ENCODE results near the gene GJC1. TPM values are rescaled to one million over a fixed set of nuclear protein-coding genes. Genes with fewer than 3 reads are reported as not detected.
"Not testable (repeated sequence)": the region's sequence is repeated elsewhere in the genome, so short reads cannot be mapped to it uniquely, and the experiment has no call there.

GJC1 gene
- polyA plus RNA-seq, 1 experiment = 20.6 TPM

DNA sequence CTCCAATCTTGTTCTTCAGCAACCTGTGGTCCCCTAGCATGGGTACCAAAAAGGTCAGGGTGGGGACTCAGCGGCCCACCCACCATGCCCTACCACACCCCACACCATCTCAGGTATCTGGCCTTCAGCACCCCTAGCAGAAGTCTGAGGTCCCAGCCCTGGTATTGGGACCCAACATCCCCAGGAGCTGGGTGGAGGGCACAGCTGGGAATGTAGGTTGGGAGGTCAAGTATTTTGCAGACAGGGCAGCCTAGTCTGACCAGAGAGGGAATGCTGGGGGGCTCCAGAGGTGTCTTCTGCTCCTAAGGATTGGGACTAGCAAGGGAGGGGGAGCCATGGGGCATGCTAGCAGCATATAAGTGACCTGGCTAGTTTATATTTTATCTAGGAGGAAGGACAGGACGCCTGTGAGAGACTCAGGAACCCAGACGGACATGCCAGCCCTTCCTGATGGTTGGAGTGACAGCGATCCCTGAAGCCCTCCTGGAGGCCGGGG, 72.1 kb downstream of the GJC1 start:
- CTCF ChIA-PET = no interaction called here

DNA sequence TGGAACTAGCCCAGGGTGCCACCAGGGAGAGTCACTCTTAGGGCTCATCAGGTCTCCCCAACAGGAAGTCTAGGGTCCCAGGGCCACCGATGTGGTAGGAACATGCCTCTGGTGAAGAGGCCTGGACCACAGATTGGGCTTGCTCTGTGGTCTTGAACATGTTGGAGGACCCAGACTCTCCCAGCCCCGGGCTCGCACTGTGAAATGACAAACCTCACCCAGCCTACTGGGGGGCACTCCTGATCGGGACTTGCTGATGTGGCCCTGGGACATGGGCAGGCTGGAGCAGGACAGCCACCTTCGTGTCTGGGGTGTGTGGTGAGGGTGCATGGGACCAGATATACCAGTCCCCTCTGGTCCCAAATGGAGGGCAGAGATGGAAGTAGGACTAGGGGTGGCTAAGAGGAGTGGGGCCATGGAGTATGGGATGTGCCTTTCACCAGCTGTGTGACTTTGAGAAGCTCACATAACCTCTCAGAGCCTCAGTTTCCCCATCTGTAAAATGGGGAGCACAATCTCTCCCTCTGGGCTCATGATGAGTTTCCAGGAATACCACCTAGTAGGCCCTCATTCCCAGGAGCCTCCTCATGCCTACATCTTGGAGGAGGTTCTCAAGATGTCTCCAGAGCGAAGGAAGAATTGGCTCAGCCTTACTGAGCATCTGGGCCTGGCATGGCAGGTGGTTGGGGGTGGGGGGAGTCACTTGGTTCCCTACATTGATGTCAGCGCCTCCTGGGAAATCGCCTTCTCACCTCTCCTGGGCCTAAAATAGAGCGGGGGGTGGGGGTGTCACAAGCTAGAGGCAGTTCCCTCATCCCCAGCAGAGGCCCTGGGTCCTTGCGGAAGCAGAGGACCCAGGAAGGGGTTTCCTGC, 72.8 kb downstream of the GJC1 start:
- no peaks in the 10 kb centered on the region; the same call in 1 of the 2 replicates for H3K9me3 ChIP-seq (ENCODE audit: control insufficient read depth, insufficient read depth, low read length)
- H3K4me3 ChIP-seq (ENCODE audit: low read depth, low read length) = no peak overlapping the region
- TF ChIP-seq, protein P1, sequence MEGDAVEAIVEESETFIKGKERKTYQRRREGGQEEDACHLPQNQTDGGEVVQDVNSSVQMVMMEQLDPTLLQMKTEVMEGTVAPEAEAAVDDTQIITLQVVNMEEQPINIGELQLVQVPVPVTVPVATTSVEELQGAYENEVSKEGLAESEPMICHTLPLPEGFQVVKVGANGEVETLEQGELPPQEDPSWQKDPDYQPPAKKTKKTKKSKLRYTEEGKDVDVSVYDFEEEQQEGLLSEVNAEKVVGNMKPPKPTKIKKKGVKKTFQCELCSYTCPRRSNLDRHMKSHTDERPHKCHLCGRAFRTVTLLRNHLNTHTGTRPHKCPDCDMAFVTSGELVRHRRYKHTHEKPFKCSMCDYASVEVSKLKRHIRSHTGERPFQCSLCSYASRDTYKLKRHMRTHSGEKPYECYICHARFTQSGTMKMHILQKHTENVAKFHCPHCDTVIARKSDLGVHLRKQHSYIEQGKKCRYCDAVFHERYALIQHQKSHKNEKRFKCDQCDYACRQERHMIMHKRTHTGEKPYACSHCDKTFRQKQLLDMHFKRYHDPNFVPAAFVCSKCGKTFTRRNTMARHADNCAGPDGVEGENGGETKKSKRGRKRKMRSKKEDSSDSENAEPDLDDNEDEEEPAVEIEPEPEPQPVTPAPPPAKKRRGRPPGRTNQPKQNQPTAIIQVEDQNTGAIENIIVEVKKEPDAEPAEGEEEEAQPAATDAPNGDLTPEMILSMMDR (IDR thresholded peaks at IDR 0.05; ENCODE audit: low read depth, low read length) = no peak
- POLR2A ChIA-PET = no interaction called here
- CTCF ChIA-PET = interaction anchor here (0.6 kb wide), 1 partner anchor 376 kb away, joined by 3 read pairs; no protein-coding TSS in a partner anchor
- H3K27me3 ChIP-seq (ENCODE audit: control insufficient read depth, insufficient read depth, low read length) = peaks cover 23% of the 10 kb centered on the region
- no peak overlapping the region for H3K27ac ChIP-seq (ENCODE audit: low read depth, low read length)
- no peak for DNase-seq (ENCODE audit: low read depth, low spot score)

More for the DNA sequence above, 72.1 kb downstream of the GJC1 start:
- no peak overlapping the region for H3K4me3 ChIP-seq (ENCODE audit: low read depth, low read length)
- POLR2A ChIA-PET = no interaction called here
- H3K27ac ChIP-seq (ENCODE audit: low read depth, low read length) = no peak overlapping the region
- peaks cover 23% of the 10 kb centered on the region for H3K27me3 ChIP-seq (ENCODE audit: control insufficient read depth, insufficient read depth, low read length)
- no peak for DNase-seq (ENCODE audit: low read depth, low spot score)
- TF ChIP-seq, protein P1 (IDR thresholded peaks at IDR 0.05; ENCODE audit: low read depth, low read length) = no peak
- H3K9me3 ChIP-seq (ENCODE audit: control insufficient read depth, insufficient read depth, low read length) = no peaks in the 10 kb centered on the region; the same call in 1 of the 2 replicates

DNA sequence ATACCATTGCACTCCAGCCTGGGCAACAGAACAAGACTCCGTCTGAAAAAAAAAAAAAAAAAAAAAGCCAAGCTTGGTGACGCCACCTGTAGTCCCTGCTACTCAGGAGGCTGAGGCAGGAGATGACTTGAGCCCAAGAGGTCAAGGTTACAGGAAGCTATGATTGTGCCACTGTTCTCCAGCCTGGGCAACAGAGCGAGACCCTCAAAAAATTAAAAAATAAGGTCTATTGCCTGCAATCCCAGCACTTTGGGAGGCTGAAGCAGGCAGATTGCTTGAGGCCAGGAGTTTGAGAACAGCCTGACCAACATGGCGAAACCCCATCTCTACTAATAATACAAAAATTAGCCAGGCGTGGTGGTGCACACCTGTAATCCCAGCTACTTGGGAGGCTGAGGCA, 74.9 kb downstream of the GJC1 start:
- POLR2A ChIA-PET; H3K27ac ChIP-seq (ENCODE audit: low read depth, low read length); H3K9me3 ChIP-seq (ENCODE audit: control insufficient read depth, insufficient read depth, low read length); H3K4me3 ChIP-seq (ENCODE audit: low read depth, low read length); CTCF ChIA-PET; DNase-seq (ENCODE audit: low read depth, low spot score): not testable (repeated sequence)
- peaks cover 19% of the 10 kb centered on the region for H3K27me3 ChIP-seq (ENCODE audit: control insufficient read depth, insufficient read depth, low read length)

DNA sequence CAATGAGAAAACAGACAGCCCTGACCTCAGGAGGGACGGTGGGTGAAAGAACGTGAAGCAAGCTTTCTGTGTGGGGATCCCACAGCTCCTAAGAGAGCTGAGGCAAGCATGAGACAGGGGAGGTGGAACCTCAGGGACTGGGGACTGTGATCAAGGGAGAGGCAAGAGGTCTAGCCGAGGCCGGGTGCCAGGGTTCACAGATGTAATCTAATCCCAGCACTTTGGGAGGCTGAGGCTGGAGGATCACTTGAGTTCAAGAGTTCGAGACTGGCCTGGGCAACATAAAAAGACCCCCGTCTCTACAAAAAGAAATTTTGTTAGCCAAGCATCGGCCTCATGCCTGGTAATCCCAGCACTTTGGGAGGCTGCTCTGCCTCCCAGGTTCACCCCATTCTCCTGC, 75.8 kb downstream of the GJC1 start:
- Histone ChIP-seq H3K27ac (ENCODE audit: low read depth, low read length) (no peak overlapping the region), H3K9me3 (ENCODE audit: control insufficient read depth, insufficient read depth, low read length) (no peaks in the 10 kb centered on the region; the same call in 1 of the 2 replicates), H3K27me3 (ENCODE audit: control insufficient read depth, insufficient read depth, low read length) (peaks cover 11% of the 10 kb centered on the region), H3K4me3 (ENCODE audit: low read depth, low read length) (no peak overlapping the region)
- ChIA-PET POLR2A (no interaction called here), CTCF (no interaction called here)
- DNase-seq (ENCODE audit: low read depth, low spot score) = no peak
- TF ChIP-seq, protein P1 (IDR thresholded peaks at IDR 0.05; ENCODE audit: low read depth, low read length) = no peak

DNA sequence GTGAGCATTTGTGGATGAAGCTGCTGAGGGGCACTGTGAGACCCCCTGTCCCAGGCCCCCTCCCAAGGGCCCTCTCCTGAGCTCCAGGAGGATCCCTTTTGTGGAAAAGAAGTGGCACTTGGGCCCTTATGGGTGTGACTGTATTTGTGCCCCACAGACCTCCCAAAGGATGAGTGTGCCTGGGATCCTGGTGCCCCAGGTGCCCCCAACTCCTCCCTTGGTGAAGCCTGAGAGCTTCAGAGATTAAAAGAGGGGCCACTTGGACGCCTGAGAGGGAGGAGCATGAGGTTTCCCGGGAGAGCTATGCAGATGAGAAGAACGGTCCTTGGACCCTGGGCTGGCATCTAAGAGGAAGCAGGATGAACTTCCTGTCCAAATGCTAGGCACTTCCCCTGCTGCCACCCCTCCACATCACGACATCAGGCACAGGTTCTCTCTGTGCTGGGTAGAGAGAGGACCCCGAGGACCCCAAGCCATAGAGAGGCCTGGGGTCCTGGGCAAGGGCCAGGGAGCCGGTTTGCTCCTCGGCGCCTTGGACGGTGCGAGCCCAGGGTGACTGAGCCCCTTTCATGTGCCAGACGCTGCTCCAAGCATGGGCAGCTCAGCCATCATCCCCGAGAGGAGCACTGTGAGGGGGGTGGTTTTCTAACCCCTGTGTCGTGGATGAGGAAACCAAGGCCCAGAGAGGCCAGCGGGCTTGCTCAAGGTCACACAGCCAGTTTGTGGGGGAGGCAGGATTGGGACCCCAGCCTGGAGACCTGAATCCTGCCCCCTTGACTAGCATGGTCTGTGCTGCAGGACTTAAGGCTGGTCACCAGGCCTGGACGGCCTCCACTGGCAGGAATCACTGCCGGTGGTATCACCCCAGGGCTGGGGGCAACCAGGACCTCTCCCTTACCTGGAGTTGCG, 76.9 kb downstream of the GJC1 start:
- CTCF ChIA-PET = no interaction called here
- no peak for DNase-seq (ENCODE audit: low read depth, low spot score)
- POLR2A ChIA-PET = no interaction called here

More for the DNA sequence above, 76.9 kb downstream of the GJC1 start:
- Histone ChIP-seq H3K27ac (ENCODE audit: low read depth, low read length) (no peak overlapping the region), H3K9me3 (ENCODE audit: control insufficient read depth, insufficient read depth, low read length) (no peaks in the 10 kb centered on the region; the same call in 1 of the 2 replicates), H3K27me3 (ENCODE audit: control insufficient read depth, insufficient read depth, low read length) (peaks cover 6% of the 10 kb centered on the region), H3K4me3 (ENCODE audit: low read depth, low read length) (no peak overlapping the region)
- TF ChIP-seq, protein P1 (IDR thresholded peaks at IDR 0.05; ENCODE audit: low read depth, low read length) = no peak

Measured in AG04450 (cell line).